Neural progenitor cell (in vitro differentiated cells): Measurements from ENCODE around the gene LILRB2.

ENCODE experiments used
- CTCF ChIP-seq: fragments of 200-600 bp; sonication (generic); IDR thresholded peaks from 2 replicates; pipeline ENCODE4 v1.5.1; 2017; ENCODE audit warnings: antibody characterized with exemption, mild to moderate bottlenecking
- EZH2 ChIP-seq: fragments of 200-600 bp; sonication (generic); IDR thresholded peaks from 2 replicates; pipeline ENCODE4 v1.6.1; 2017; ENCODE audit warnings: antibody characterized with exemption, mild to moderate bottlenecking, moderate library complexity
- EZH2phosphoT487 ChIP-seq: fragments of 200-600 bp; sonication (generic); IDR thresholded peaks from 2 replicates; pipeline ENCODE4 v1.6.1; 2017; ENCODE audit warnings: antibody characterized with exemption

- TF ChIP-seq CTCF = no peak
- TF ChIP-seq EZH2phosphoT487 = no peak
- TF ChIP-seq EZH2 = no peak
Measured at GRCh38 chr19:54307389-54308020, 26.6 kb upstream of the LILRB2 start.
